ENCODE data around the gene DNAJA1. TPM values are rescaled to one million over a fixed set of nuclear protein-coding genes. Genes with fewer than 3 reads are reported as not detected.
"Not testable (repeated sequence)": the region's sequence is repeated elsewhere in the genome, so short reads cannot be mapped to it uniquely, and the experiment has no call there.

DNAJA1 gene
- total RNA-seq, 4 donors from 2014 or later = 81.8 to 118 (median 108) TPM

DNA sequence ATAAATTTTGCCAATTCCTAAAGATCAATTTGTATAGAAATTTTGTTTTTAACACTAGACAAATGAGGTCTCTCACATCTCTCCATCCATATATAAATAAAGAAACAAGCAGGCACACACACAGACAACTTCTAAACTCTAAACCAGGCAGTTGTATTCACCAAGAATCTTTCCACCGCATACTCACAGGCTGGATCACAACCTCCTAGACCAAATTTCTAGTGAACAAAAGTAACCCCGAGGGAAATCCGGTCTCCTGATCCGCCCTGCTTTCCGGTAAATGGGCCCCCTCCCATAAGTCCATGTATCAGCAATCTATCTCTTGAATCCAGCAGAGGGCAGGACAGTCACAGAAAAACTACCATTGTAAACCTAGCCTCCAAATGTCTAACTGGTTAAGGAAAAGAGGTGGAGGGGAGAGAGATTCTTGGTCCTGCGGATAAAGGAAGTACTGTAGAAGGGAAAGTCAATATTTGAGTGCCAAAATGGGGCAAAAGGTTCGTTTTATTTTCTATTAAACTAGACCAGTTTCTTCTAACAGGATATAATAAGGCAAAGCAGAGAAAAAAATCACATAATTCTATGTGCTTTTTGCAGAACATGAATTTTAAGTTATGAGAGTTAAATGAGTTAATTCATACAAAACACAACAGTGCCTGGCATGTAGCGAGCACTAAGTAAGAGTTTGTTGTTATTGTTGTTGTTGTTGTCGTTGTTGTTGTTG is 56.2 kb downstream of the DNAJA1 start:
- WGBS, 2 donors = 14 to 15% methylated on average over 9 of the region's 9 CpGs
- Histone ChIP-seq H3K9me3 (no peaks in the 10 kb centered on the region), H3K36me3 (no peaks in the 10 kb centered on the region), H3K4me1 (peaks cover 0 to 6% of the 10 kb centered on the region in 2 donors), H3K27me3 (no peaks in the 10 kb centered on the region), H3K27ac (peak overlapping the region in 2 of 3 donors; percentile 1 to 24), H3K4me3 (replicated peaks in 1 of 3) (no peak overlapping the region)
- intact Hi-C loops (cut with DNase I) = loop anchor here (5.0 kb wide), 1 partner anchor 86 kb away; the partner anchor contains the start of gene B4GALT1
- DNase-seq = peak; percentile 49 to 56
- TF ChIP-seq, protein P1, sequence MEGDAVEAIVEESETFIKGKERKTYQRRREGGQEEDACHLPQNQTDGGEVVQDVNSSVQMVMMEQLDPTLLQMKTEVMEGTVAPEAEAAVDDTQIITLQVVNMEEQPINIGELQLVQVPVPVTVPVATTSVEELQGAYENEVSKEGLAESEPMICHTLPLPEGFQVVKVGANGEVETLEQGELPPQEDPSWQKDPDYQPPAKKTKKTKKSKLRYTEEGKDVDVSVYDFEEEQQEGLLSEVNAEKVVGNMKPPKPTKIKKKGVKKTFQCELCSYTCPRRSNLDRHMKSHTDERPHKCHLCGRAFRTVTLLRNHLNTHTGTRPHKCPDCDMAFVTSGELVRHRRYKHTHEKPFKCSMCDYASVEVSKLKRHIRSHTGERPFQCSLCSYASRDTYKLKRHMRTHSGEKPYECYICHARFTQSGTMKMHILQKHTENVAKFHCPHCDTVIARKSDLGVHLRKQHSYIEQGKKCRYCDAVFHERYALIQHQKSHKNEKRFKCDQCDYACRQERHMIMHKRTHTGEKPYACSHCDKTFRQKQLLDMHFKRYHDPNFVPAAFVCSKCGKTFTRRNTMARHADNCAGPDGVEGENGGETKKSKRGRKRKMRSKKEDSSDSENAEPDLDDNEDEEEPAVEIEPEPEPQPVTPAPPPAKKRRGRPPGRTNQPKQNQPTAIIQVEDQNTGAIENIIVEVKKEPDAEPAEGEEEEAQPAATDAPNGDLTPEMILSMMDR (IDR thresholded peaks at IDR 0.05) = peak; percentile 33 to 98 (median 82)
- no peak for TF ChIP-seq POLR2A (IDR thresholded peaks at IDR 0.05)

GRCh38 chr9:33082128-33082527 is 57.1 kb downstream of the DNAJA1 start:
- Histone ChIP-seq H3K36me3 (no peaks in the 10 kb centered on the region), H3K4me3 (replicated peaks in 1 of 3) (no peak overlapping the region), H3K27ac (peak overlapping the region in 1 of 3 donors; percentile 22), H3K27me3 (no peaks in the 10 kb centered on the region), H3K9me3 (no peaks in the 10 kb centered on the region), H3K4me1 (peaks cover 0 to 6% of the 10 kb centered on the region in 2 donors)
- DNase-seq = no peak
- TF ChIP-seq POLR2A (IDR thresholded peaks at IDR 0.05) = no peak
- TF ChIP-seq, protein P1 (IDR thresholded peaks at IDR 0.05) = no peak
- WGBS, 2 donors = 69 to 89% methylated on average over 5 of the region's 5 CpGs
- intact Hi-C loops (cut with DNase I) = loop anchor here (5.0 kb wide), 1 partner anchor 85 kb away; the partner anchor contains the start of gene B4GALT1

DNA sequence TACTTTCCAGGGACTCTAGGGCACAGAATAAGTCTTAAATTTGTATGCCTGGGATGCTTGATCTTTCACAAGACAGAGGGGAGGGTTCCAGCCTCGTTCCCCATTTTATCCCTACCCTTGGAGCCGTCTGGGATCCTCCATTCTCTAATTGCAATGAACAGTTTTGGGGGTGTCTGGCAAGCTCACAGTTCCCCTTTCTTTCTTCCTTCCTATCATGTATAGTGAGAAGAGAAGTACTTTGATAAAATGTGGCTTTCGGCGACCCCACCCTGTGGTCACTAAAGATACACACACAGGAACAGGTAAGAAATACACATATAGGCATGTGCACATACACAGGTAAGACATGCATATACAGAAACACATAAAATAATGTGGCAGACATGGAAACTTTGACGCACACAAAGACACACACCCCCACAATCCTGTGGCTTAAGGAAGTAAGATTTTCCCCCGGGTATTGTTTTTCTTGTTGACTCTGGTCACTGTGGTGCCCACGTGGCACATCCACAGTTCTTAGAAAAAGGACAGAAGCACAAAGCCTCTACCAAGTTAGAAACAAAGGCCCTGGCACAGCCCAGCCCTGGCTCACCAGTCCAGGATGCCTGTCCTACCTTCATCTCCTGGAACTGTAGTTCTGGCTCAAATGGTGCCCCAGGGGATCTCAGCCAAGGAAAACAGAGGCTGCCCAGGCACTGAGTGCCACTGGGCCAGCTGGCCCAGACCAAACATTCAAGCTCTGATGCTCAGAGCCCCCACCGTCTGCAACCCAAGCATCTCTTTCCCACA is 57.7 kb downstream of the DNAJA1 start:
- H3K9me3 ChIP-seq = no peaks in the 10 kb centered on the region
- no peak overlapping the region for H3K4me3 ChIP-seq (replicated peaks in 1 of 3)
- H3K27ac ChIP-seq = peak overlapping the region in 1 of 3 donors; percentile 22
- no peaks in the 10 kb centered on the region for H3K27me3 ChIP-seq
- intact Hi-C loops (cut with DNase I) = loop anchor here (5.0 kb wide), 1 partner anchor 85 kb away; the partner anchor contains the start of gene B4GALT1
- TF ChIP-seq, protein P1 (IDR thresholded peaks at IDR 0.05) = no peak
- 64 to 66% methylated on average over 7 to 8 of the region's 8 CpGs for whole genome bisulfite sequencing, 2 donors
- no peaks in the 10 kb centered on the region for H3K36me3 ChIP-seq
- DNase-seq = no peak
- peaks cover 0 to 6% of the 10 kb centered on the region in 2 donors for H3K4me1 ChIP-seq

- H3K4me1 ChIP-seq; H3K4me3 ChIP-seq (replicated peaks in 1 of 3); H3K27me3 ChIP-seq; DNase-seq; H3K27ac ChIP-seq; intact Hi-C loops (cut with DNase I); H3K36me3 ChIP-seq; H3K9me3 ChIP-seq: not testable (repeated sequence)
- 86 to 88% methylated on average over 8 to 9 of the region's 9 CpGs for WGBS, 2 donors
Measured at GRCh38 chr9:33085672-33086071, 60.6 kb downstream of the DNAJA1 start.

Other genes starting within 250 kb of the DNAJA1 start
- gene TMEM215, start 241.7 kb upstream of the DNAJA1 start, total RNA-seq = not detected
- gene APTX, start 23.6 kb upstream of the DNAJA1 start, total RNA-seq = 10 to 100 TPM; 20.7 to 40.2 (median 28.3) TPM
- gene SMU1, start 51.4 kb downstream of the DNAJA1 start, total RNA-seq = 10 to 100 TPM; 19.8 to 24.2 (median 22.1) TPM
- gene B4GALT1, start 142.1 kb downstream of the DNAJA1 start, total RNA-seq = 100 to 1,000 TPM in 3 of 4 donors, 10 to 100 TPM in 1; 88.3 to 119 (median 103) TPM
- not detected for gene SPINK4, start 214.9 kb downstream of the DNAJA1 start, total RNA-seq
- 100 to 1,000 TPM in 2 of 4 donors, 10 to 100 TPM in 2; 72.0 to 135 (median 99.3) TPM for gene BAG1, start 239.4 kb downstream of the DNAJA1 start, total RNA-seq
- 10 to 100 TPM; 55.1 to 78.2 (median 60.3) TPM for gene CHMP5, start 239.8 kb downstream of the DNAJA1 start, total RNA-seq